Measurements from ENCODE around the gene NEO1.

The NEO1 gene

DNA sequence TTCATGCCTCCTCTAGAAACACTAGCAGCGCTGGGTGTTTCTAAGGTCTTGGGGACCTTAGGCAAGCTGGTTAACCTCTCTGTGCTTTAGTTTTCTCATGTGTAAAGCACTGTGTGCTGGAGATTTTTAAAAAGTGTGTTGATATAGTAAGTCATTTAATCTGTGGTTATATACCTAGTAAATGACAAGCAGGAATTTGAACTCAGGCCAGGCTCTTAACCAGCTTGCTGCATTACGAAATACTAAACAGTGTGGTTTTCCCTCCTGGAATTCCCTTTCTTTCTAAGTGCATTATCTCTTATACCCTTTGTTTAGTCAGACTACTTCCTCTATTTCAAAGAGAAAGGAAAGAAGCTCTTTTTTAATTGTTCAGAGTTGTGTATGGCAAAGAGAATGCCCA is 26.5 kb downstream of the NEO1 start:
- ATAC-seq, result peak; percentile 53
- TF ChIP-seq ISL1 (CRISPR knock-in tag; IDR thresholded peaks at IDR 0.05), result peak; percentile 73
- TF ChIP-seq CSDC2 (CRISPR knock-in tag; IDR thresholded peaks at IDR 0.05), result no peak
- TF ChIP-seq TCF4 (CRISPR knock-in tag; IDR thresholded peaks at IDR 0.05; ENCODE audit: borderline replicate concordance), result no peak
- TF ChIP-seq ZFP30 (CRISPR knock-in tag; IDR thresholded peaks at IDR 0.05), result no peak

DNA sequence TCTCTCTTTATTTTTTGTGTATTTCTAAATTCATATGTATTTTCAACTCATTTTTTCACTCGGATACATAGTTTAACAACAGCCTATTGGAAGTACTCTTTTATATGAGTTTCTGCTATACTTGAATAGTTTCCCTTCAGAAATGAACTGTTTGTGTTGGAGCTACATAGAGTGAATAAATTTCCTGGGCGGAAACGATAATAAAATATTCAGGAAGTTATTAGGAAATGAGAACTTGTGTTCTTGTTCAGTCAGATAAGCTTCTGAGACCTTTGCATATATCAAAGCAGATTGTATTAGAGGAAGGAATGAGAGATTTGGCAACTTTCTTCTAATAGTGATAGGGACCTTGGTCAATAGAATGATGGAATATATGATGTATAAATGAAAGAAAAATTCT is 27.3 kb downstream of the NEO1 start:
- ATAC-seq, result no peak
- TF ChIP-seq, protein P1, sequence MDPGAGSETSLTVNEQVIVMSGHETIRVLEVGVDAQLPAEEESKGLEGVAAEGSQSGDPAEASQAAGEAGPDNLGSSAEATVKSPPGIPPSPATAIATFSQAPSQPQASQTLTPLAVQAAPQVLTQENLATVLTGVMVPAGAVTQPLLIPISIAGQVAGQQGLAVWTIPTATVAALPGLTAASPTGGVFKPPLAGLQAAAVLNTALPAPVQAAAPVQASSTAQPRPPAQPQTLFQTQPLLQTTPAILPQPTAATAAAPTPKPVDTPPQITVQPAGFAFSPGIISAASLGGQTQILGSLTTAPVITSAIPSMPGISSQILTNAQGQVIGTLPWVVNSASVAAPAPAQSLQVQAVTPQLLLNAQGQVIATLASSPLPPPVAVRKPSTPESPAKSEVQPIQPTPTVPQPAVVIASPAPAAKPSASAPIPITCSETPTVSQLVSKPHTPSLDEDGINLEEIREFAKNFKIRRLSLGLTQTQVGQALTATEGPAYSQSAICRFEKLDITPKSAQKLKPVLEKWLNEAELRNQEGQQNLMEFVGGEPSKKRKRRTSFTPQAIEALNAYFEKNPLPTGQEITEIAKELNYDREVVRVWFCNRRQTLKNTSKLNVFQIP (CRISPR knock-in tag; IDR thresholded peaks at IDR 0.05; ENCODE audit: borderline replicate concordance, low read depth), result no peak
- TF ChIP-seq, protein P2, sequence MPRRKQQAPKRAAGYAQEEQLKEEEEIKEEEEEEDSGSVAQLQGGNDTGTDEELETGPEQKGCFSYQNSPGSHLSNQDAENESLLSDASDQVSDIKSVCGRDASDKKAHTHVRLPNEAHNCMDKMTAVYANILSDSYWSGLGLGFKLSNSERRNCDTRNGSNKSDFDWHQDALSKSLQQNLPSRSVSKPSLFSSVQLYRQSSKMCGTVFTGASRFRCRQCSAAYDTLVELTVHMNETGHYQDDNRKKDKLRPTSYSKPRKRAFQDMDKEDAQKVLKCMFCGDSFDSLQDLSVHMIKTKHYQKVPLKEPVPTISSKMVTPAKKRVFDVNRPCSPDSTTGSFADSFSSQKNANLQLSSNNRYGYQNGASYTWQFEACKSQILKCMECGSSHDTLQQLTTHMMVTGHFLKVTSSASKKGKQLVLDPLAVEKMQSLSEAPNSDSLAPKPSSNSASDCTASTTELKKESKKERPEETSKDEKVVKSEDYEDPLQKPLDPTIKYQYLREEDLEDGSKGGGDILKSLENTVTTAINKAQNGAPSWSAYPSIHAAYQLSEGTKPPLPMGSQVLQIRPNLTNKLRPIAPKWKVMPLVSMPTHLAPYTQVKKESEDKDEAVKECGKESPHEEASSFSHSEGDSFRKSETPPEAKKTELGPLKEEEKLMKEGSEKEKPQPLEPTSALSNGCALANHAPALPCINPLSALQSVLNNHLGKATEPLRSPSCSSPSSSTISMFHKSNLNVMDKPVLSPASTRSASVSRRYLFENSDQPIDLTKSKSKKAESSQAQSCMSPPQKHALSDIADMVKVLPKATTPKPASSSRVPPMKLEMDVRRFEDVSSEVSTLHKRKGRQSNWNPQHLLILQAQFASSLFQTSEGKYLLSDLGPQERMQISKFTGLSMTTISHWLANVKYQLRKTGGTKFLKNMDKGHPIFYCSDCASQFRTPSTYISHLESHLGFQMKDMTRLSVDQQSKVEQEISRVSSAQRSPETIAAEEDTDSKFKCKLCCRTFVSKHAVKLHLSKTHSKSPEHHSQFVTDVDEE (CRISPR knock-in tag; IDR thresholded peaks at IDR 0.05), result no peak
- no peak for TF ChIP-seq ZFP3 (CRISPR knock-in tag; IDR thresholded peaks at IDR 0.05)
- no peak for TF ChIP-seq ZNF70 (CRISPR knock-in tag; IDR thresholded peaks at IDR 0.05)
- TF ChIP-seq ISL1 (CRISPR knock-in tag; IDR thresholded peaks at IDR 0.05), result no peak
- no peak for TF ChIP-seq PPARA (CRISPR knock-in tag; IDR thresholded peaks at IDR 0.05; ENCODE audit: borderline replicate concordance)
- TF ChIP-seq CSDC2 (CRISPR knock-in tag; IDR thresholded peaks at IDR 0.05), result no peak
- no peak for TF ChIP-seq ZFP30 (CRISPR knock-in tag; IDR thresholded peaks at IDR 0.05)
- no peak for TF ChIP-seq BACH2 (CRISPR knock-in tag; IDR thresholded peaks at IDR 0.05; ENCODE audit: borderline replicate concordance)
- no peak for TF ChIP-seq SNAI2 (CRISPR knock-in tag; IDR thresholded peaks at IDR 0.05)
- TF ChIP-seq ESRRG (CRISPR knock-in tag; IDR thresholded peaks at IDR 0.05), result no peak
- no peak for TF ChIP-seq ZNF565 (CRISPR knock-in tag; conservative IDR thresholded peaks at IDR 0.05; ENCODE audit: low read depth)

DNA sequence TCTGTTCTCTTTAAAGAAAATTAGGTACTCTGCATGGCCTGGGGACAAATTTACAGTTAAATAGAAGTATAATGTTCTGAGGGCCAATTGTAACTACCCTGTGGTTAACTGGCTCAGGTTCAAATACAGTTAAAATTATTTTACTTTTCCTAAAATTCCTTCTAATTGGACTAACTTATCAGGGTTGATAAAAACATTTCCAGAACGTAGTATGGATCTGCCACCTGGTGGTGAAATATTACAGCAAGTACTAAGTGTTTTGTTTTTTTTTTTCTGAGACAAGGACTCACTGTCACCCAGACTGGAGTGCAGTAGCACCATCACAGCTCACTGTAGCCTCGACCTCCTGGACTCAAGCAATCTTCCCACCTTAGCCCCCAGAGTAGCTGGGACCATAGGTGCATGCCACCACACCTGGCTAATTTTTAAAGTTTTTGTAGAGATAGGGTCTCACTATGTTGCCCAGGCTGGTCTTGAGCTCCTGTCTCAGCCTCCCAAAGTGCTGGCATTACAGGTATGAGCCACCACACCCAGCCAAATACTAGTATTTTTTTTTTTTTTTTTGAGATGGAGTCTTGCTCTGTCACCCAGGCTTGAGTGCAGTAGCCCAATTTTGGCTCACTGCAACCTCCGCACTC is 29.2 kb downstream of the NEO1 start:
- peak; percentile 77 for ATAC-seq

More for the DNA sequence above, 29.2 kb downstream of the NEO1 start:
- TF ChIP-seq ZC3H10 (CRISPR knock-in tag; IDR thresholded peaks at IDR 0.05) (no peak), ZNF565 (CRISPR knock-in tag; conservative IDR thresholded peaks at IDR 0.05; ENCODE audit: low read depth) (no peak), BACH2 (CRISPR knock-in tag; IDR thresholded peaks at IDR 0.05; ENCODE audit: borderline replicate concordance) (no peak), ZNF70 (CRISPR knock-in tag; IDR thresholded peaks at IDR 0.05) (no peak), ZNF8 (CRISPR knock-in tag; IDR thresholded peaks at IDR 0.05) (no peak), ZFP30 (CRISPR knock-in tag; IDR thresholded peaks at IDR 0.05) (no peak), TOX (CRISPR knock-in tag; IDR thresholded peaks at IDR 0.05; ENCODE audit: borderline replicate concordance) (no peak), ESRRG (CRISPR knock-in tag; IDR thresholded peaks at IDR 0.05) (no peak), ISL1 (CRISPR knock-in tag; IDR thresholded peaks at IDR 0.05) (no peak), TCF4 (CRISPR knock-in tag; IDR thresholded peaks at IDR 0.05; ENCODE audit: borderline replicate concordance) (no peak), ZFP3 (CRISPR knock-in tag; IDR thresholded peaks at IDR 0.05) (no peak), OSR1 (CRISPR knock-in tag; IDR thresholded peaks at IDR 0.05) (no peak), CSDC2 (CRISPR knock-in tag; IDR thresholded peaks at IDR 0.05) (no peak), SNAI2 (CRISPR knock-in tag; IDR thresholded peaks at IDR 0.05) (no peak), GLIS3 (CRISPR knock-in tag; IDR thresholded peaks at IDR 0.05) (no peak)
- TF ChIP-seq, protein P2 (CRISPR knock-in tag; IDR thresholded peaks at IDR 0.05), result no peak
- TF ChIP-seq, protein P3, sequence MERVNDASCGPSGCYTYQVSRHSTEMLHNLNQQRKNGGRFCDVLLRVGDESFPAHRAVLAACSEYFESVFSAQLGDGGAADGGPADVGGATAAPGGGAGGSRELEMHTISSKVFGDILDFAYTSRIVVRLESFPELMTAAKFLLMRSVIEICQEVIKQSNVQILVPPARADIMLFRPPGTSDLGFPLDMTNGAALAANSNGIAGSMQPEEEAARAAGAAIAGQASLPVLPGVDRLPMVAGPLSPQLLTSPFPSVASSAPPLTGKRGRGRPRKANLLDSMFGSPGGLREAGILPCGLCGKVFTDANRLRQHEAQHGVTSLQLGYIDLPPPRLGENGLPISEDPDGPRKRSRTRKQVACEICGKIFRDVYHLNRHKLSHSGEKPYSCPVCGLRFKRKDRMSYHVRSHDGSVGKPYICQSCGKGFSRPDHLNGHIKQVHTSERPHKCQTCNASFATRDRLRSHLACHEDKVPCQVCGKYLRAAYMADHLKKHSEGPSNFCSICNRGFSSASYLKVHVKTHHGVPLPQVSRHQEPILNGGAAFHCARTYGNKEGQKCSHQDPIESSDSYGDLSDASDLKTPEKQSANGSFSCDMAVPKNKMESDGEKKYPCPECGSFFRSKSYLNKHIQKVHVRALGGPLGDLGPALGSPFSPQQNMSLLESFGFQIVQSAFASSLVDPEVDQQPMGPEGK (CRISPR knock-in tag; IDR thresholded peaks at IDR 0.05; ENCODE audit: borderline replicate concordance), result no peak
- TF ChIP-seq, protein P4, sequence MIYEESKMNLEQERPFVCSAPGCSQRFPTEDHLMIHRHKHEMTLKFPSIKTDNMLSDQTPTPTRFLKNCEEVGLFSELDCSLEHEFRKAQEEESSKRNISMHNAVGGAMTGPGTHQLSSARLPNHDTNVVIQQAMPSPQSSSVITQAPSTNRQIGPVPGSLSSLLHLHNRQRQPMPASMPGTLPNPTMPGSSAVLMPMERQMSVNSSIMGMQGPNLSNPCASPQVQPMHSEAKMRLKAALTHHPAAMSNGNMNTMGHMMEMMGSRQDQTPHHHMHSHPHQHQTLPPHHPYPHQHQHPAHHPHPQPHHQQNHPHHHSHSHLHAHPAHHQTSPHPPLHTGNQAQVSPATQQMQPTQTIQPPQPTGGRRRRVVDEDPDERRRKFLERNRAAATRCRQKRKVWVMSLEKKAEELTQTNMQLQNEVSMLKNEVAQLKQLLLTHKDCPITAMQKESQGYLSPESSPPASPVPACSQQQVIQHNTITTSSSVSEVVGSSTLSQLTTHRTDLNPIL (CRISPR knock-in tag; IDR thresholded peaks at IDR 0.05; ENCODE audit: low read depth), result no peak
- TF ChIP-seq, protein P5, sequence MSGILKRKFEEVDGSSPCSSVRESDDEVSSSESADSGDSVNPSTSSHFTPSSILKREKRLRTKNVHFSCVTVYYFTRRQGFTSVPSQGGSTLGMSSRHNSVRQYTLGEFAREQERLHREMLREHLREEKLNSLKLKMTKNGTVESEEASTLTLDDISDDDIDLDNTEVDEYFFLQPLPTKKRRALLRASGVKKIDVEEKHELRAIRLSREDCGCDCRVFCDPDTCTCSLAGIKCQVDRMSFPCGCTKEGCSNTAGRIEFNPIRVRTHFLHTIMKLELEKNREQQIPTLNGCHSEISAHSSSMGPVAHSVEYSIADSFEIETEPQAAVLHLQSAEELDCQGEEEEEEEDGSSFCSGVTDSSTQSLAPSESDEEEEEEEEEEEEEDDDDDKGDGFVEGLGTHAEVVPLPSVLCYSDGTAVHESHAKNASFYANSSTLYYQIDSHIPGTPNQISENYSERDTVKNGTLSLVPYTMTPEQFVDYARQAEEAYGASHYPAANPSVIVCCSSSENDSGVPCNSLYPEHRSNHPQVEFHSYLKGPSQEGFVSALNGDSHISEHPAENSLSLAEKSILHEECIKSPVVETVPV (CRISPR knock-in tag; IDR thresholded peaks at IDR 0.05), result no peak
